Muscle of arm (tissue), 12 donors: ENCODE data around the gene PRPF4. TPM values are rescaled to one million over a fixed set of nuclear protein-coding genes. Genes with fewer than 3 reads are reported as not detected.
A peak's percentile ranks its signal among the peaks of the same experiment; 100 is the strongest.
"Not testable (repeated sequence)": the region's sequence is repeated elsewhere in the genome, so short reads cannot be mapped to it uniquely, and the experiment has no call there.

Experiments
- DNase-seq: peaks from one replicate; pipeline ENCODE4 v3.0.0-alpha.2; 2013
- polyA plus RNA-seq, 12 donors: library from polyadenylated mRNA; unstranded; fragments of 120-200 nt; gene quantifications; one replicate each; pipeline ENCODE4 v1.2.1, GENCODE V29; 2013; ENCODE audit not compliant: insufficient read length in 12 of 12

The PRPF4 gene
- polyA plus RNA-seq, 12 donors: 10.0 to 23.5 (median 20.0) TPM; not detected in 1

DNA sequence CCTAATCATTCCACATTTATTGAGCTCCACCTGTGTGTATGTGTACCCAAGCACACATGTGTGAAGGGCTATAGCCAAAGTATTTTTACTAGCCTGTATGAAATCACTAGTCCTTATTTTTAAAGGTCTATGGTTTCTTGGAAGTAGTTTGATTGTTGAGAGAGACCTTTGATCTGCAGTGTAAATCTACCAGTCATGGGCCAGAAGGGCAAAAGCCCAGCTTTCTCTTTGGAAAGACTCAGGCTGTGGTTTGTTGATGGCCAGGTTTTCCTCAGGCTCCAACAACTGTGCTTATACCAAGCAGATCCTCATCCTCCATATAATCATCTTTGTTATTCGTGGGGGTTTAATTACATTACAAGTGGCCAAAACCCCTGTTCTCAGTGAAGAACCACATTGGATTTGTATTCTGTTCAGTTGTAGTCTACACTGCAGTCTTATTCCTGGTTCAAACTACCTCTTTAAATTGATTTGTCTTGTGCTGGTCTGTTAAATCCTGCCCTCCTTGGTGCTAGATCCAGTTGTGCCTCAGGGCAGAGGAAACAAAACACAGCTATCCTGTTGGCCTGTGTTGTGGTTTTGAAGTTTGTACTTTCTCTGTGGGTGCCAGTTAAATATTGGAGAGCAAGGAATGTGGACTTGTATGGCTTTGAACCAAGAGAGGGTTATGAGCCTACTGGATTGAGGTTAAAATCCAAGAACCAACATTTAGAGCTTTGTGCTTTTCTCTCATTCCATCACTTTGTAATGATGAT lies 13.4 kb upstream of the PRPF4 start:
- no peak for DNase-seq

DNA sequence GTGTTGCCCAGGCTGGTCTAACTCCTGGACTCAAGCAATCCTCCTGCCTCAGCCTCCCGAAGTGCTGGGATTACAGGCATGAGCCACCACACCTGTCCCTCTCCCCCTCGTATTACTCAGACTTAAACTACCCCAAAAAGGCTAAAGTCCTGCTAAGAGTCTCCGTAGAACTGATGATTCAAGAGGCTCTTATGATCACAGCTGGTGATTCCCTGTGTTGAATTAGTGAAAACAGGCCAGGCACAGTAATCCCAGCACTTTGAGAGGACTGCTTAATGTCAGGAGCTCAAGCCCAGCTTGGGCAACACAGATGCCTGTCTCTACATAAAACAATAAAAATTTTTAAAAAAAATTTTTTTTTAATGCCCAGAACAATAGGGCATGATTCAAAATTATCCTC lies 9.3 kb upstream of the PRPF4 start:
- DNase-seq: no peak

DNA sequence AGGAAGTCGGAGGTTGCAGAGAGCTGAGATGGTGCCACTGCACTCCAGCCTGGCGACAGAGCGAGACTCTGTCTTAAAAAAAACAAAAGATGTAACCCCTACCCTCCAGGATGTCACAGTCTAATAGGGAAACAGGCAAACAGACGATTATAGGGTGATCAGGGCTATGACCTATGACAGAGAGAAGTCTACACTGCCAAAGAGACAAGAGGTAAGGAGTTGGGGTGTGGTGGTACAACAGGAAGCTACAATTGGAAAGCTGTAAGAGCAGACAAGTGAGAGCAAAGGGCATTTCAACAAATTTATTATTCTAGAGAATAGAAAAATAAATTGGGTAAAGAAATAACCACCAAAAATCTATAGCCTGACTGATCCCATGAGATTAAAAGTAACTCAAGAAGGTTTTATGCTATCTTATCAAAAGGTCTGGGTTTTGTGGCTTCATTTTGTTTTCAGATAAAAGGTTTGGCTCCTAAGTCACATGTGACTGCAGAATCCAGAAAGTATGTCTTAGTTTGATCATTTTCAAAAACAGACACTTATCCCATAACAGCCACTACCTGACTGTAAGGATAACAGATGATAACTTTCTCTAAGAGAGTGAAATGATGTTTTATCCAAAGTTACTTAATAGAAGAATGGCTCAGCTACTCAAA lies 7.4 kb upstream of the PRPF4 start:
- DNase-seq: no peak

DNA sequence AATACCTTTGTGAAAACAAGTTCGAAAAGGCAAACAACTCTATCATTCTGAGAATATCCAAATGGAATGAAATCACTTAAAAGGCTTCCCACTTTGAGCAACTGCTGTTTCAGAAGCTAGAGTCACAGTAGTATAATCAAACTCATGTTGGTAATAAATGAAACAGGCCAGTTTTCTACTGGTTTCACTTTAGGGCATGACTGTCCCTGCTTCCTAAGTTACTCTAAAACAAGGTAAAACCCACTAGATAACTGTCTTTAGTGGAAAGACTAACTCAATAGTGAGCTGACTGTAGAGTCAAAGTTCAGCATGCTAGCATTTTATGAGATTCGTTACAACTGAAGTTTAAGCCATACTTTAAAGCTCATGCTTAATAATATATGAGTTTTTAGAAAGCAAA lies 6.1 kb upstream of the PRPF4 start:
- no peak for DNase-seq

GRCh38 chr9:113269871-113270270 lies 5.6 kb upstream of the PRPF4 start:
- DNase-seq: no peak

- peak; percentile 54 for DNase-seq
Measured at GRCh38 chr9:113274474-113275156, 843 bp upstream of the PRPF4 start.

DNA sequence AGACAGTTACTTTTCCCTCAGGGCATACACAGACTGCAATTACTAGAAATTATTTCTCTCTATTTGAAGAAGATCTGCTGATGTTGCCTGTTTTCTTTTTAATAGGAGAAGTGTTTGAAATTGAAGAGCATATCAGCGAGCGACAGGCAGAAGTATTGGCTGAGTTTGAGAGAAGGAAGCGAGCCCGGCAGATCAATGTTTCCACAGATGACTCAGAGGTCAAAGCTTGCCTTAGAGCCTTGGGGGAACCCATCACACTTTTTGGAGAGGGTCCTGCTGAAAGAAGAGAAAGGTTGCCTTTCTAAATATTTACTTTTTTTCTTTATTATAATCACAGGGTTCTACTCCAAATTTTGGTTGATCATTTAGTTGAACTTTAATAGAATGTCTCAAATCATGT lies 3.4 kb downstream of the PRPF4 start:
- DNase-seq: no peak

- no peak for DNase-seq
Measured at GRCh38 chr9:113281356-113281755, 5.9 kb downstream of the PRPF4 start.

GRCh38 chr9:113289091-113289490 lies 13.6 kb downstream of the PRPF4 start:
- DNase-seq: no peak

GRCh38 chr9:113290052-113290607 lies 14.7 kb downstream of the PRPF4 start:
- no peak for DNase-seq

- no peak for DNase-seq
Measured at GRCh38 chr9:113293285-113293878, 17.9 kb downstream of the PRPF4 start.

GRCh38 chr9:113296247-113296646 lies 20.8 kb downstream of the PRPF4 start:
- not testable (repeated sequence) for DNase-seq

GRCh38 chr9:113296796-113297558 lies 21.5 kb downstream of the PRPF4 start:
- DNase-seq: no peak

DNA sequence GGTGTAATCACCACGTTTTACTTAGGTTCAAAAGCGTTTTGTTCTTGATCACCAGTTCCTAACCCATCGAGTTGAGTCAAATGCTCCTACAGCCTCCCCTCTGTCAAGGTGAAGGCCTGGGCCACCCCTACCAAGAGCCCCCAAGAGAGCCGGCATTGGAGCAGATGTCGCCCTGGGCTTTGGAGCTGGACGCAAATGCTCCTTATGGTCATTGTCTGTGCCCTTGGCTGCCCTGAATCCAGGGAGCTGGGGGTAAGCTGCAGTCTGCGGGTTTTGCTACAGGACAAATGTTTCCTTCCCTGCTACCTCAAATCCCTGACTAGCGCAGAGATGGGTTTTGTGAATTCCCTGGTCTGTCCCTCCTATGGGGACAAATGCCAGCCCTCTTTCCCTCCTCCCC lies 22.9 kb downstream of the PRPF4 start:
- DNase-seq: no peak

DNA sequence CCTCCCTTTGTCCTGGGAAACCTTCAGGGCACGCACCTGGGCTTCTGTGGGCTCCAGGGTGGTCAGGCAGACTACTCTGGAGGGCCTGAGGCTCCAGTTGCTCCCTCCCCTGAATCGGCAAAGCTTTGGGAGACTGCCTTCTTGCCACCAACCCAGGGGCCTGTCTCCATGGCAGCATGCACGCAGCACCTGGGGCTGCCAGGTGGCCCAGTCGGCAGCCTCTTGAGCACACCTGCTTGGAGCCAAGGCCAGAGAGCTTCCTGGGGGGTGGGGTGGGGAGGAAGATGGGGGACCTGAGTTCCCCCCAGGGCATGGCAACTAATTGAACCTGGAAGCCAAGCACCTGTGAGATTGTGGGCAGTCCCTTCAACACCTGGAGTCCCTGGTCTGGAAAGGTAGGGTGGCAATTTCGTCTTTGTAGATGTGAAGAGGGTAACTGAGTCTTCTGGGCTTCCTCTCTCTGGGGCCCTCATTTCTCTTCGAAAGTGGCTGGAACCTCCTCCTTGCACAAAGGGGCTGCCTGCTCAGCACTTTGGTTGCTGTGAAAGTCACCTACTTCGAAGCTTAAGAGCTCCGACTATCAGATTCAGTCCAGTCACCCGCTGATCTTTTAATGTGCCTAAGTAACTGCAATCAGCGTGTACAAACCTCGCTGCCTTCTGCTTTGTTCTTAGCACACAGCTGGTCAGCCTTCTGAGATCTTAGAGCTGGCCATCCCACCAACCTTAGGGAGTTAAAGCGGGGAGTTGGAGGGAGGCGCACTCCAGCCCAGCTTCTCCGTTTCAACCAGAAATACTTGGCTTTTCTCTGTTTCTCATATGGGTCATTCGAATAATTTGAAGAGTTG lies 23.7 kb downstream of the PRPF4 start:
- no peak for DNase-seq

DNA sequence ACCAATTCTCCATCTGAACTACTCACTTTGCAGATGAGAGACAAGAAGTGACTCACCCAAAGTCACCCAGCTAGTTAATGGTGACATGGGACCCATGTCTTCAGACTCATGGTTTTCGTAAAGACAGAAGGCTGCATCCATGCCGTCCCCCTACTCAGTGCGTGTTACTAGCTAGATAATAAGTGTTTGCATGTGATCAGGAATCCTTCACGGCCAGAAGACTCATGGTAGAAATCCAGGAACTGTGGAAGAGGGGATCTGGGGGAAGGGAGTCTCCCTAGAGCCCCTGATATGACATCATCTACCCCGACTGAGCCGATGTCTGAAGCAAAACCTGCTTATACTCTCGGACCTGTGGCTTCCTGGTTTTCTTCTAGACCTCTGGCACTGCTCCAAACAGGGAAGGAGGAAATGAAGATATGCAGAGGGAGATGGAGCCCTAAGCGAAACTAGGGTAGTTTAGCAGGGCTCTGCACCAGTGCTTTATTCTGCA lies 24.4 kb downstream of the PRPF4 start:
- DNase-seq: peak; percentile 31

GRCh38 chr9:113301548-113301947 lies 26.1 kb downstream of the PRPF4 start:
- DNase-seq: no peak

- no peak for DNase-seq
Measured at GRCh38 chr9:113302792-113303418, 27.4 kb downstream of the PRPF4 start, which contains the start of gene RNF183. RNF183 (minus strand) TSS chr9:113303376; CDS start chr9:113298184, 5,192 bp downstream.

- no peak for DNase-seq
Measured at GRCh38 chr9:113306566-113306965, 31.1 kb downstream of the PRPF4 start.
